ENCODE results near the gene NAPEPLD. TPM values are rescaled to one million over a fixed set of nuclear protein-coding genes. Genes with fewer than 3 reads are reported as not detected.
"Not testable (repeated sequence)": the region's sequence is repeated elsewhere in the genome, so short reads cannot be mapped to it uniquely, and the experiment has no call there.

The NAPEPLD gene
- total RNA-seq, 4 donors from 2014 or later: 6.1 to 24.3 (median 10.0) TPM

DNA sequence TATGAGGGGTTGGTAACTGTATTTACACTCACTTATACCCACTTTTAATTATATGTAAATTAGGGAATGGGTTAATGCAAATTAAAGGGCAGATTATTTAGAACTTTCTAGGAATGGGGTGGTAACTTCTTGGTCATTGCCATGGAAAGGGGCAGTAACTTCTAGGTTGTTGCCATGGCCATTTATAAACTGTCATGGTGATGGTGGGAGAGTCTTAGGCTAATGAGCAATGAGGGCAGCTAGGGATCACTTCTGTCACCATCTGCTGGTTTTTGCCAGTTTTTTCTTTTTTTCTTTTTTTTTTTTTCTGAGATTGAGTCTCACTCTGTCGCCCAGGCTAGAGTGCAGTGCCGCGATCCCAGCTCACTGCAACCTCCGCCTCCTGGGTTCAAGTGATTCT is 33.1 kb downstream of the NAPEPLD start:
- WGBS: 97% methylated on average over 4 of the region's 4 CpGs

DNA sequence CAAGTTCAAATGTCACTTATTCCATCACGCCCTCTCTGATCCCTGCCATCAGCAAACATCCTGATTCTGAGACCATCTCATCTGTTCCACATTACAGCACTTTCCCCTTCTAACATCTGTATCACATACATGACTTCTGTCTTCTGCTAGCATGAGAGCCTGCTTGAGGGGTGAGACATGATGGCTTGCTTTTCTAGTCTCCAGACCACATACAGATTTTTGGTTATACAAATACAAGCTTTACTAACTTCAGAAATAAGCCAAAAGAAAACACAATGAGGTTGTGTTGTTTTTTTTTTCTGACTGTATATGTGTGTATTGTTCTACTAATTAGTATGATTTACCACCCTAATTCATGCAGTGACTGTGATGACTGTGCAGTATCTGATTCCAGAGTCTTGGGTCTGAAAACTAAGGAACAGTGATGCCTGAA is 34.3 kb downstream of the NAPEPLD start:
- no peak for TF ChIP-seq POLR2AphosphoS5 (IDR thresholded peaks at IDR 0.05)
- TF ChIP-seq POLR2A (IDR thresholded peaks at IDR 0.05): no peak
- TF ChIP-seq, protein P1, sequence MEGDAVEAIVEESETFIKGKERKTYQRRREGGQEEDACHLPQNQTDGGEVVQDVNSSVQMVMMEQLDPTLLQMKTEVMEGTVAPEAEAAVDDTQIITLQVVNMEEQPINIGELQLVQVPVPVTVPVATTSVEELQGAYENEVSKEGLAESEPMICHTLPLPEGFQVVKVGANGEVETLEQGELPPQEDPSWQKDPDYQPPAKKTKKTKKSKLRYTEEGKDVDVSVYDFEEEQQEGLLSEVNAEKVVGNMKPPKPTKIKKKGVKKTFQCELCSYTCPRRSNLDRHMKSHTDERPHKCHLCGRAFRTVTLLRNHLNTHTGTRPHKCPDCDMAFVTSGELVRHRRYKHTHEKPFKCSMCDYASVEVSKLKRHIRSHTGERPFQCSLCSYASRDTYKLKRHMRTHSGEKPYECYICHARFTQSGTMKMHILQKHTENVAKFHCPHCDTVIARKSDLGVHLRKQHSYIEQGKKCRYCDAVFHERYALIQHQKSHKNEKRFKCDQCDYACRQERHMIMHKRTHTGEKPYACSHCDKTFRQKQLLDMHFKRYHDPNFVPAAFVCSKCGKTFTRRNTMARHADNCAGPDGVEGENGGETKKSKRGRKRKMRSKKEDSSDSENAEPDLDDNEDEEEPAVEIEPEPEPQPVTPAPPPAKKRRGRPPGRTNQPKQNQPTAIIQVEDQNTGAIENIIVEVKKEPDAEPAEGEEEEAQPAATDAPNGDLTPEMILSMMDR (IDR thresholded peaks at IDR 0.05): no peak
- no peak for TF ChIP-seq EP300 (IDR thresholded peaks at IDR 0.05)
- Histone ChIP-seq H3K27ac (no peak overlapping the region), H3K27me3 (no peaks in the 10 kb centered on the region), H3K4me3 (no peak overlapping the region), H3K4me1 (no peaks in the 10 kb centered on the region), H3K36me3 (peaks cover 3% of the 10 kb centered on the region), H3K9me3 (no peaks in the 10 kb centered on the region)
- WGBS: 69% methylated on average over 1 of the region's 1 CpG
- no peak for DNase-seq (ENCODE audit: low spot score in 2 of 2)

More for the DNA sequence above, 33.1 kb downstream of the NAPEPLD start:
- Histone ChIP-seq H3K4me3 (no peak overlapping the region), H3K9me3 (no peaks in the 10 kb centered on the region), H3K27ac (no peak overlapping the region), H3K27me3 (no peaks in the 10 kb centered on the region), H3K4me1 (no peaks in the 10 kb centered on the region), H3K36me3 (peaks cover 8% of the 10 kb centered on the region)
- DNase-seq (ENCODE audit: low spot score in 2 of 2): no peak
- no peak for TF ChIP-seq POLR2A (IDR thresholded peaks at IDR 0.05)
- TF ChIP-seq EP300 (IDR thresholded peaks at IDR 0.05): no peak
- no peak for TF ChIP-seq POLR2AphosphoS5 (IDR thresholded peaks at IDR 0.05)
- TF ChIP-seq, protein P1 (IDR thresholded peaks at IDR 0.05): no peak

DNA sequence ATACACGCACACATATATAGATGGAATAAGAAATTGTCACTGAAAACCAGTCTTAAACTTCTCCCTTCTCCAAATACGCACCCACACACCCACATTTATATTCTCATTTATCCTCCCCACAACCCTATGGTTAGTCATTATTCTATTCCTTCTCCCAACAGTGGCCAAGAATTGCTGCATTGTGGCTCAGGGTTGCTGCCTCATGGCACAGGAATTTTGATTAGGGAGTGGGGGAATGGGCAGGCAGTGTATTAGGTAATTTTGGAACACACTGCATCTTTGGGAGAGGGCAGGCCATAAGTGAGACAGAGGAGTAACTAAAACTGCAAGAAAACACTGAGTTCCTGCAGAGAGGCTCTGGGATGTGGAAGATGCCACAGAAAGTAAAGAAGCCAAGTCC is 35.7 kb downstream of the NAPEPLD start:
- Histone ChIP-seq H3K36me3 (no peaks in the 10 kb centered on the region), H3K27me3 (no peaks in the 10 kb centered on the region), H3K4me1 (no peaks in the 10 kb centered on the region), H3K9me3 (no peaks in the 10 kb centered on the region), H3K27ac (no peak overlapping the region), H3K4me3 (no peak overlapping the region)
- TF ChIP-seq EP300 (IDR thresholded peaks at IDR 0.05) (no peak), POLR2AphosphoS5 (IDR thresholded peaks at IDR 0.05) (no peak), POLR2A (IDR thresholded peaks at IDR 0.05) (no peak)
- TF ChIP-seq, protein P1 (IDR thresholded peaks at IDR 0.05): no peak
- WGBS: 88% methylated on average over 2 of the region's 2 CpGs
- DNase-seq (ENCODE audit: low spot score in 2 of 2): no peak

DNA sequence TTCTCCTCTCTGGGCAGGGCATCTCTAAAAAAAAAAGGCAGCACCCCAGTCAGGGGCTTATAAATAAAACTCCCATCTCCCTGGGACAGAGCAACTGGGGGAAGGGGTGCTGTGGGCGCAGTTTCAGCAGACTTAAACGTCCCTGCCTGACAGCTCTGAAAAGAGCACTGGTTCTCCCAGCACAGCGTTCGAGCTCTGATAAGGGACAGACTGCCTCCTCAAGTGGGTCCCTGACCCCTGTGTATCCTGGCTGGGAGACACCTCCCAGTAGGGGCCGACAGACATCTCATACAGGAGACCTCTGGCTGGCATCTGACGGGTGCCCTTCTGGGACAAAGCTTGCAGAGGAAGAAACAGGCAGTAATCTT is 42.2 kb downstream of the NAPEPLD start:
- WGBS: 72% methylated on average over 6 of the region's 6 CpGs
- not testable (repeated sequence) for DNase-seq (ENCODE audit: low spot score in 2 of 2); H3K4me3 ChIP-seq; H3K27me3 ChIP-seq; H3K9me3 ChIP-seq; H3K4me1 ChIP-seq; H3K27ac ChIP-seq
- peaks cover 17% of the 10 kb centered on the region for H3K36me3 ChIP-seq

DNA sequence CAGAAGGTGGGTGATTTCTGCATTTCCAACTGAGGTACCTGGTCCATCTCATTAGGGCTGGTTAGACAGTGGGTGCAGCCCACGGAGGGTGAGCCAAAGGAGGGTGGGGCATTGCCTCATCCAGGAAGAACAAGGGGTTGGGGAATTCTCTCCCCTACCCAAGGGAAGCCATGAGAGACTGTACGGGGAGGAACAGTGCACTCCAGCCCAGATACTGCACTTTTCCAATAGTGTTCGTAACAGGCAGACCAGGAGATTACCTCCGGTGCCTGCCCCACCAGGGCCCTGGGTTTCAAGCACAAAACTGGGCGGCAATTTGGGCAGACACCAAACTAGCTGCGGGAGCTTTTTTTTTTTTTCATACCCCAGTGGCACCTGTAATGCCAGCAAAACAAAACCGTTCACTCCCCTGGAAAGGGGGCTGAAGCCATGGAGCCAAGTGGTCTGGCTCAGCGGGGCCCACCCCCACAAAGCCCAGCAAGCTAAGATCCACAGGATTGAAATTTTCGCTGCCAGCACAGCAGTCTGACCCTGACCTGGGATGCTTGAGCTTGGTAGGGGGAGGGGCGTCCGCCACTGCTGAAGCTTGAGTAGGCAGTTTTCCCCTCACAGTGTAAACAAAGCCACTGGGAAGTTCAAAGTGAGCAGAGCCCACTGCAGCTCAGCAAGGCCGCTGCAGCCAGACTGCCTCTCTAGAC is 42.7 kb downstream of the NAPEPLD start:
- Histone ChIP-seq H3K36me3 (peaks cover 17% of the 10 kb centered on the region), H3K27me3 (no peaks in the 10 kb centered on the region), H3K9me3 (no peaks in the 10 kb centered on the region), H3K4me3 (no peak overlapping the region), H3K4me1 (no peaks in the 10 kb centered on the region), H3K27ac (no peak overlapping the region)
- DNase-seq (ENCODE audit: low spot score in 2 of 2): no peak
- TF ChIP-seq POLR2A (IDR thresholded peaks at IDR 0.05) (no peak), EP300 (IDR thresholded peaks at IDR 0.05) (no peak), POLR2AphosphoS5 (IDR thresholded peaks at IDR 0.05) (no peak)
- TF ChIP-seq, protein P1 (IDR thresholded peaks at IDR 0.05): no peak
- WGBS: 83% methylated on average over 12 of the region's 12 CpGs

DNA sequence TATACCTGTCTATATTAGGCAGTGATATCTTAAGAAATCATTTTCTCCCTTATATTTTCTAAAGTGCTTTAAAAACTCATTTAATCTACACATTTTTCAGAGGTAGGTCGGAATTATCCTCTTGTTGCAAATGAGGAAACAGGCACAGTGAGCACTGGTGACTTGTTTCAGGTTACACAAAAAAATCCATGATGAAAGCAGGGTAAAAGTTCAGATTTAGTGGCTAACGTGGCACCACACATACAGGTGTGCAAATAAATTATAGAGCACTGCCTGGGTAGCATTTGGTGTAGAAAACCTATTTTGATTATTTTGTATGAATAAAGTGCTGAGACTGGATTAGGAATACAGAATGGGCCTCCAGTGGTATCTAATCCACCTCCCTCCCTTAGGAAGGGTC is 47.4 kb downstream of the NAPEPLD start:
- H3K27ac ChIP-seq: no peak overlapping the region
- peaks cover 30% of the 10 kb centered on the region for H3K36me3 ChIP-seq
- H3K9me3 ChIP-seq: no peaks in the 10 kb centered on the region
- DNase-seq (ENCODE audit: low spot score in 2 of 2): no peak
- no peak overlapping the region for H3K4me3 ChIP-seq
- no peaks in the 10 kb centered on the region for H3K27me3 ChIP-seq
- 46% methylated on average over 2 of the region's 2 CpGs for WGBS
- TF ChIP-seq EP300 (IDR thresholded peaks at IDR 0.05): no peak
- TF ChIP-seq POLR2AphosphoS5 (IDR thresholded peaks at IDR 0.05): no peak
- TF ChIP-seq, protein P1 (IDR thresholded peaks at IDR 0.05): no peak
- TF ChIP-seq POLR2A (IDR thresholded peaks at IDR 0.05): no peak
- no peaks in the 10 kb centered on the region for H3K4me1 ChIP-seq
